ENCODE data around the gene SMYD1.

- no peak for TF ChIP-seq CTCF (IDR thresholded peaks at IDR 0.05)
- no peak for TF ChIP-seq EZH2 (IDR thresholded peaks at IDR 0.05)
- TF ChIP-seq EZH2phosphoT487 (IDR thresholded peaks at IDR 0.05), result no peak
These were observed 21.4 kb downstream of the SMYD1 start for GRCh38 chr2:88088999-88089398.

Data from neural progenitor cell (in vitro differentiated cells).